HG02885 (cell line): ENCODE data around the gene VWA3B.
"Not testable (repeated sequence)": the region's sequence is repeated elsewhere in the genome, so short reads cannot be mapped to it uniquely, and the experiment has no call there.

ENCODE experiments used
- ATAC-seq: cut with Tn5 transposase; IDR thresholded peaks from one replicate; pipeline ENCODE4 v1.9.1; 2021; ENCODE audit warnings: mild to moderate bottlenecking; ENCODE audit not compliant: unreplicated experiment, poor library complexity

VWA3B gene

DNA sequence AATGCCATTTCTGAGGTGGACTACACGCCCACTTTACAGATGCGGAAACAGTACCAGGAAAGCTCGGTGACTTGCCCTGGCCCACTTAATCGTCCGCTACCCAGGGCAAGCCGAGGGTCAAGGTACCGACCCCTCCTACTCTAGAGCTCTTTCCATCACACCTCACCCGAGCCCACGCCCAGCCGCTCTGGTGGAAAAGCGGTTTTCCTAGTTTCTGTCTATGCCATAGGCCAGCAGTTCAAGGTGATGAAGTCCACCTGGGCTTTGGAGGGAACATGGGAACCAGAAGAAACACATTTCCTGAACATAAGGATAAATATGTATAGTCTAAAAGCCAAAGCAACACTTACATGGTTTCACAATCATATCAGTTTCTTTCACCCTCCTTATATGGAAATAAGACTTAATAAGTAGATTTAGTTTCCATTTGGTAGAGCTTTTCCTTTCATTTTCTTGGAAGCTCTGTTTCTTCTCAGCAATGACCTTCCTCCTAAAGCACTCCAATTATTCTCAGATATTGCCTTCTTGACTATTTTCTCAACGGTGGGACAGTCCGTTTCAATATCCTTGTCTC lies 567 bp downstream of the VWA3B start:
- no peak for ATAC-seq

DNA sequence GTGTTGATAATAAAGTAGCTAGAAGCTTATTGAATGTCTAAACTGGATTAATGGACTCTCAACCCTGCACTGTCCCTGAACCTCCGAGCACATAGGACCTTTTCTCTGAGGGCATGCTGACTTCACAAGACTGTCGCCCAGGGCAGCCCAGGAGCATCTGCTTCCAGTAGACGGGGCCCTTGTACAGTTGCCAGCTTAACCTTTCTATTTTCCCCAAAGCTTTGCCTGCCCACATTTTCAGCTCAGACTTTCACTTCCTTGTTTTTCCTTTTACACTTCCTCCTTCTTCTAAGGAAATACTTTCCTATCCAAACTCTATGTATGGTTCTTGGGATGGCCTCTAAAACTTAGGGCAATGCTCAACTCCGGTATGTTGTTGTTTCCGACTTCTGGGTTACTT lies 1.3 kb downstream of the VWA3B start:
- ATAC-seq, result no peak

DNA sequence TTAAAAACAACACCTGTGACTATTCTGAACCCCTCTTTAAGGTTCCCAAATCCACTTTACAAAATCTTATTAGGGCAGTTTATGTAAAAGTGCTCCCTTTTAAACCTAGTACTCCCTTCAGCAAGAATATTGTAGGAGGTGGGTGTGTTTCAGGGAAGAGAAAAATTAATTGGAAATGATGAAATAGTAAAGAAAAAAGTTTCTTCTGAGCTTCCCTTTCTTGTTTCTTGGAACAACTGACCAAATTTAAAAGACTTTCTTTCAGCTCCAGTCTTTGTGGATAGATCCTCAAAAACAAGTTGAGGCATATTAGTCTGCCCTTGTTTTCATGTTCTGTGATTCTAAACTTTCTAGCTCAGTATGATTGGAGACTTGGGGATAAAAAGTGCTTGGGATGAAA lies 3.0 kb downstream of the VWA3B start:
- no peak for ATAC-seq

DNA sequence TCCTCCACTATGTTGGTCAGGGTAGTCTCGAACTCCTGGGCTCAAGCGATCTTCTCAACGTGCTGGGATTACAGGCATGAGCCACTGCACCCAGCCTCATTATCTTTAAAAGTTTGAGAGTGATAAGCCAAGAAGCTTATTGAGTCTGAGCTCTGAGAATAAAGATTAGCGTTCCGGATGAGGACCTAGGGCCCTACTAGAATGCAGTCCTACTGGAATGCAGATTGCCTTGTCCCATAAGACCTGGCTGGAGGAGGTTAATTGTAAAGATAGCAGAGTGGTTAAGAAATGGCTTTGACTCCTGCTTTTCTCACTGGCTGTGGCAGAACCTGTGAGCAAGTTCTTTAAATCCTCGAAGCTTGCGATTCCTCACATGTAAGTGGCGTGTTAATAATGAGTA lies 4.0 kb downstream of the VWA3B start:
- ATAC-seq, result no peak

DNA sequence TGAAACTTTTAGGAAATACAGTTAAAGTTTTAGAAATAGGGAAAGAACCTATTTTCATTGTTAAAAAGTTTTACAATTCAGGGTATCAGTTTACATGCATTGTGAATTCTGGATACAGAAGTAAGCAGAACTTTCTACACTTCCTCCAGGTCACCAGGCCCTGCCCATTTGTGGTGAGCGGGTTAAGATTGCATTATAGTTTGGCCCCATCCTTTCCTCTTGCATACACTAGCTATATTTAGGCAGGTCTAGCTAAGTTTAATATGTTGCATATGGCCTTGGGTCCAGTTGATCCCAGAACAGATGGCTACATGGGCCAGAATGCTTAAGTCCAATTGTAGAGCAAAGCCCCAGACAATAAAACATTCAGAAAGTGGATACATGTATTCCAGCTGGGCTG lies 4.8 kb downstream of the VWA3B start:
- no peak for ATAC-seq

DNA sequence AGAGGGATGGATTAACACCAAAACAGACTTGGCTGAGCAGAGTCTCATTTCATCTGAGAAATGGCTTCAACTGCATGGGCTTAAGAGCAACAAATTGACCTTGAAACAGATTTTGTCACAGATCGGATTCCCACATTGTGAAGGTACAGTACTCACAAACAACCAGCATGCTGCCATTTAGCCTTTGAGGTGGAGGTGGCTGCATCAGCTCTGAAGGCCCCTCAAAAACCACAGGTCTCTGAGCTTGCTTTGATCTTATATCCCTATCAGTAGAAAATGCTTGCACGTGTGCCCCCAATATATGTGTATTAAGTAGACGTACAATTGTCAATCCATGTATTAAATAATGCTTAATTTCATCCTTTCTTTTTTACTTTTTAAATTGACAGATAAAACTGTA lies 6.2 kb downstream of the VWA3B start:
- no peak for ATAC-seq

DNA sequence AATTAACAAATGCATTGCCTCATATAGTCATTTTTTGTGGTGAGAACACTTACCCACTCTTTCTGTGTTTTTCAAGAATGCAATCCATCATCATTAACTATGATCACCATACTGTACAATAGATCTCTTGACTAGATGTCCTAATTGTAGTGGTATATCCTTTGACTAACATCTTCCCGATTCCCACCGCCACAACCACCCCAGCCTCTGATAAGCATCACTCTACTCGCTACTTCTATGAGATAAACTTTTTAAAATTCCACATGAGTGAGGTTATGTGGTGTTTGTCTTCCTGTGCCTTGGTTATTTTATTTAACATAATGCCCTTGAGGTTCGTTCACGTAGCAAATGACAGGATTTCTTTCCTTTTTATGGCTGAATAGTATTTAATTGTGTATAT lies 6.6 kb downstream of the VWA3B start:
- ATAC-seq, result no peak

DNA sequence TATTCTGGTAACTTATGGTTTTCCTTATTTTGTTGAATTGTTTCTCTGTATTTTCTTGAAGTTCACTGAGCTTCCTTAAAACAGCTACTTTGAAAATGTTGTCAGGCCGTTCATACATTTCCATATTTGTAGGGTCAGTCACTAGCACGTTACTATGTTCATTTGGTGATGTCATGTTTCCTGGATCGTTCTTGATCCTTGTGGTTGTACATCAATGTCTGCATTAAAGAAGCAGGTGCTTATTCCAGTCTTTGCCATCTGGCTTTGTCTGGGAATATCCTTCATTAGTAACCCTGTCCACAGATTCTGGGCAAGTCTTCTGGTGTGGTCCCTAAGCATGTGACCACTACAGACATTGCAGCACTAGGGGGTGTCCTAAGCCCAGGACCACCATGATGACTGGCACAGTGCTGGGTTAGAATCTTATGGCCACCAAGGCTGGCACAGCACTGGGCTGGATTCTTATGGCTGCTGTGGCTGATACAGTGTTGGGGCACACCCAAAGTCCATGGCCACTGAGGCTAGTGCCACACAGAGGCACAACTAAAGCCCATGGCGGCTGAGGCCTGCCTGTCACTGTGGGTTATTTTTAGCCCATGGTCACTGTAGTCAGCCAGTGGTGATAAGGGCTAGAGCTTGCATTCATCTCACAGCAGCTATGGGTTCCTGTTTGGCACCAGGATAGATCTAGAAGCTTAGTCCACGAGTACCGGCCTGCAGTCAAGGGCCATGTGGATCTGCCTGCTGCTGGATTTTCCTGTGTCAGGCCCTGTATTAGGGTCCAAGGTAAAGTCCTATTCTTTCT lies 13.2 kb downstream of the VWA3B start:
- no peak for ATAC-seq

DNA sequence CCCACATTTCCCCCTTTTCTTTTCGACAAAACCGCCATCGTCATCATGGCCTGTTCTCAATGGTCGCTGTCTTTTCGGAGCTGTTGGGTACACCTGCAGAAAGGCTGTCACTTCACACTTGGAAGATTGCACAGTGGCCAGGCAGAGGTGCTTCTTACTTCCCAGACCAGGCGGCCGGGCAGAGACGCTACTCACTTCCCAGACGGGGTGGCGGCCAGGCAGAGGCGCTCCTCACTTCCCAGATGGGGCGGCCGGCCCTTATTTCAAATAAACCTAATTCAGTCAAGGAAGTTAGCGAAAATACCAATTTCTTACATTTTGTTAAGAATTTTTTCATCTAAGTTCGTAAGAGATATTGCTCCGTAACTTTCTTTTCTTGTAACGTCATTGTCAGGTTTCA lies 15.3 kb downstream of the VWA3B start:
- not testable (repeated sequence) for ATAC-seq

DNA sequence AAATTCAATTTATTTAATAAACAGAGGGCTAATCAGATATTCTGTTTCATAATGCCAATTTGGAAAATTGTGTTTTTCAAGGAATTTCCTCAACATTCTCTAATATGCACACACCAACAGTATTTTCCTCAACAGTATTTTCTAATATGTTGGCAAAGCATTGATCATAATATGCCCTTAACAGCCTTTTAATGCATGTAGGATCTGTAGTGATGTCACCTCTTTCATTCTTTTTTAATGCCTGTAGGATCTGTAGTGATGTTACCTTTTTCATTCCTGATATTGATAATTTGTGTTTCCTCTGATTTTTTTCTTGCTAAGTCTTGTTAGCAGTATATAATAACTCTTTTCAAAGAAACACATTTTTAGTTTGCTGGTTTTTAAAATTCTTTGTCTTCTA lies 15.9 kb downstream of the VWA3B start:
- ATAC-seq, result no peak

DNA sequence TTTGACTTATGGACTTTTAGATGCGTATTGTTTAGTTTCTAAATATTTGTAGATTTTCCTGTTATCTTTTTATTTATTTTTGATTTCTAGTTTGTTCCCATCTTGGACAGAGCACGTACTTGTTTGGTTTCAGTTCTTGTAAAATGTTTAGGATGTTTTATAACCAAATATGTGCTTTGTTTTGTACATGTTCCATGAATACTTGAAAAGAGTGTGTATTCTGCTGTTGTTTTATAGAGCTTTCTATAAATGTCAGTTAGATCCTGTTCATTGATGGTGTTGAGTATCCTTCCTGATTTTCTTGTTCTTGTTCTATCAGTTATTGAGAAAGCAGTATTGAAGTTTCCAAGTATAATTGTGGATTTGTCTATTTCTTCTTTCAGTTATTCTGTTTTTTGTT lies 21.1 kb downstream of the VWA3B start:
- ATAC-seq, result no peak

DNA sequence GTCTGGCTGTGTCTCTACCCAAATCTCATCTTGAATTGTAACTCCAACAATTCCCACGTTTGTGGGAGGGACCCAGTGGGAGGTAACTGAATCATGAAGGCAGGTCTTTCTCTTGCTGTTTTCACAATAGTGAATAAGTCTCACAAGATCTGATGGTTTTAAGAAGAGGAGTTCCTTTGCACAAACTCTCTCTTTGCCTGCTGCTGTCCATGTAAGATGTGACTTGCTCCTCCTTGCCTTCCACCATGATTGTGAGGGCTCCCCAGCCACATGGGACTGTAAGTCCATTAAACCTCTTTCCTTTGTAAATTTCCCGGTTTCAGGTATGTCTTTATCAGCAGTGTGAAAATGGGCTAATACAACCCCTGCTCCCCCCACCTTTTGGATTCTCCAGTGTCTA lies 23.8 kb downstream of the VWA3B start:
- no peak for ATAC-seq

DNA sequence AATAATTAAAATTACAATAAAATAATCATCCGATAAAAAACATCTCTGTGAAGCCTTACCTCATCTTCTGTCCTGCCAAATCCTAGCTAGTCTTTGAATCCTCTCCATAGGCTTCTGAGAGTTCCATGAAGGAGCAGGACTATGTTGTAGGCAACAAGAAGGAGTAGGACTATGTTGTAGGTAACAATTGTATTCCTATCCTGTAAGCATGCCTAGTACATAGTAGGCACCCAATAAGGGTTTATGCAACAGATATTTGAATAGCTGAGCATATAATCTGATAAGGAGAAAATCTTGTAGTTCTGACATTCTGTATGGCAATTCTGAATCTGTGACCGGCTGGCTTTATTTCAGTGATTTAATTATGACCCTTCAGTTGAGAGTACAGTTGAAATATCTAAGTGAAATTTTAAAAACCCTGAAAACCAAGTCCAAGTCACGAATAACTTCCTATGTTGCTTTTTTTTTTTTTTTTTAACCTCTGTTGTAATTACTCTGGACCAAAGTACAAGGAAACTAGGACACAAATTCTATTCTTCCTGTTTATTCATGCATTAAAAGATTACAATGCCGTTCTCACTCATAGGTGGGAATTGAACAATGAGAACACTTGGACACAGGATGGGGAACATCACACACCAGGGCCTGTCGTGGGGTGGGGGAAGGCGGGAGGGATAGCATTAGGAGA lies 27.8 kb downstream of the VWA3B start:
- no peak for ATAC-seq

DNA sequence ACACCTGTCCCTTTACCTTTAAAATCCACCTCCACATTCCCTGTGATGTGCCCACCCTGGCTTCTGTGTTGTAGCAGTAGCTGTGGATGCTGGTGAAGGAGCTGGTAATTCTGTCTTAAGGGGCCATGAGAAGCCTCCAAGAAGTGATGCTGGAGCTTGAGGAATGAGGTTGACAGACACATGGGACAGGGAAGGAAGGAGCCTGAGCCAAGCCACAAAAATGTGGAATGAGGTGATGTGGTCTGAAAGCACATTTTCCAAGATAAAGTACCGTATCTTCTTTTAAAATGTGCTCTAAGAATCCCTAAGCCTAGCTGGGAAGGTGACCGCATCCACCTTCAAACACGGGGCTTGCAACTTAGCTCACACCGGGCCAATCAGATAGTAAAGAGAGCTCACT lies 31.2 kb downstream of the VWA3B start:
- no peak for ATAC-seq

DNA sequence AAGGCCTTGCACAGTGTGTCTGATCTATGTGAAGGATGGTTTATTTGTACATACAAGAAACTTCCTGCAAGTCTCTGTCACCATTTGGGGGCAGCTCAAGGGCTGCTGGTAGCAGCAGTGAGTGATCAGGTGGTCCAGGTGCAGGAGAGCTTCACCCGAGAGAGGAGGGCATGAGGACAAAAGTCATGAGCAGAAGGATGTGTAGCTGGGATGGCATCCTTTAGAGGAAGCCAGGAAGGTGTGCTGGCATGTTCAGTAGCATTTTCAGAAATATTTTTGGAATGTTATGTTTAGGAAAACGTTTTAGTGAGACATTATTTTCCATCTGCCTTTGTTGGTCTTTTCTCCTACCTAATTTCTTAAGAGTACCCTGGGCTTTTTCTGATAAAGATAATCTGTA lies 31.9 kb downstream of the VWA3B start:
- ATAC-seq, result no peak

DNA sequence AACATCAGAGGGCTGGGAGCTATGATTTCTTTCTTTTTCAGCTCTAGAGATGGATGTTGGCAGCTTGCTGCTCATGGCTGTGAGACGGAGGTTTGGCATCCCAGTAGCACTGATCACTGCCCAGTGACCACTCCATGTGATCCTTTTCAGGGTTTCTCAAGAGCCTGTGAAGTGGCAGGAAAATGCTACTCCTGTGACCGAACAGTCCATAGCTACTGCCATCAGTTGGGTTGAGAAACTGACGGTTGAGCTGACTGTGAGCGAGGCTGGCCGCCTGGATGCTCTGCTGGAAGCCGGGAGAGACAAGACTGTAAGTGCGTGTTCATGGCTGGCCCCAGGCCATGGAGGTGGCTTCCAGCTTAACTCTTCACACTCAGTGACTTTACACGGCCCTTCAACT lies 34.2 kb downstream of the VWA3B start:
- no peak for ATAC-seq

DNA sequence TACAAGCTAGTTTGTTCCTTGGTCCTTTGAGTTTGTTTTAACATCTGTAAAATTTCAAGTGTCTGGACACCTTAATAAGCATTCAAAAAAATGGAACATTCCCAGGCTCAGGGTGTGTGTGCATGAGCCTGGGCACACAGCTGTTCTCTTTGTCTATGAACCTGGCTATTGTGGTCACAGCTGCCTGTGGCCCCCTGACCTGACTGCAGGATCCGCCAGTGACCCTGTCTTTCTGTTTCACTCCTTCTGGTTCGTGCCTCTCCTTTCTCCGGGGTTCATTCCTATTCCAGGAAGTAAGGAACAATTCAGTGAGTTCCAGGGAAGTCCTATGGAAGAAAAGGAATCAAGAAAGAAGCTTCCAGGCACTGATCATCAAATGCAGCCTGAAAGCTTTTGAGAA lies 35.6 kb downstream of the VWA3B start:
- ATAC-seq, result no peak

DNA sequence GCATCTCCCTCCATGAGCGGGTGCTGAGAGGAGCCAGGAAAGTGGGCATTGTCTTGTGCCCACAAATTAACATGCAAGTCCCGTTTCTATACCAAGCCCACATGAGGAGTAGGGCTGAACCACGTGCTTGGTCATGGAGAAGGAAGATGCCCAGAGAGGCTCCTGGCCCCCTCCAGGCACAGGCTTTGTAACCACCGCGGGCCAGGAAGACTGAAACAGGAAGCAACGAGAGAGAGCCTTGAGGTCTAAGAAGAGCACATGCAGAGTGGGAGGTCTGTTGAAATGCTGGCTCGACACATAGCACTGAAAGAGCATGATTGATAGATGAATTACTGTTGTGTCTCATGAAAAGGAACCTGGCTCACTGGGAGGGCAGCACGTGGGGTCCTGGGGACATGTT lies 36.3 kb downstream of the VWA3B start:
- ATAC-seq, result no peak

DNA sequence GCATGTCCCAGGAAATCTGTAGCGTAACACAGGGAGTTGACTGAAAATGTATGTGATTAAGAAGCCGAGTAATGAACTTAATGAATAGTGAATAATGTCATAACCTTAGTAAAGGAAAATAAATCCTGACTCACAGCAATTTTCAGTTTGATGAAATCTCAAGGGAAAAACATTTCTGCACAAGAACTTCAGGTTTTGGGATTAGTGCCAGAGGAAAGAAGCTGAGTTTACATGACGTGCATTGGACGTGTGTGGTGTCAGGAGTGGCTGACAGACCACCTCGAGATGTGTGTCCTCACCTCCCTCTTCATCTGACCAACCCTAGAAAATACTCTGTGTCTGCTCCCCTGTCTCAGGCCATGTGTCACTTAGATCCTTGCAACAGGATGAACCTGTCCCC lies 39.1 kb downstream of the VWA3B start:
- ATAC-seq, result no peak

DNA sequence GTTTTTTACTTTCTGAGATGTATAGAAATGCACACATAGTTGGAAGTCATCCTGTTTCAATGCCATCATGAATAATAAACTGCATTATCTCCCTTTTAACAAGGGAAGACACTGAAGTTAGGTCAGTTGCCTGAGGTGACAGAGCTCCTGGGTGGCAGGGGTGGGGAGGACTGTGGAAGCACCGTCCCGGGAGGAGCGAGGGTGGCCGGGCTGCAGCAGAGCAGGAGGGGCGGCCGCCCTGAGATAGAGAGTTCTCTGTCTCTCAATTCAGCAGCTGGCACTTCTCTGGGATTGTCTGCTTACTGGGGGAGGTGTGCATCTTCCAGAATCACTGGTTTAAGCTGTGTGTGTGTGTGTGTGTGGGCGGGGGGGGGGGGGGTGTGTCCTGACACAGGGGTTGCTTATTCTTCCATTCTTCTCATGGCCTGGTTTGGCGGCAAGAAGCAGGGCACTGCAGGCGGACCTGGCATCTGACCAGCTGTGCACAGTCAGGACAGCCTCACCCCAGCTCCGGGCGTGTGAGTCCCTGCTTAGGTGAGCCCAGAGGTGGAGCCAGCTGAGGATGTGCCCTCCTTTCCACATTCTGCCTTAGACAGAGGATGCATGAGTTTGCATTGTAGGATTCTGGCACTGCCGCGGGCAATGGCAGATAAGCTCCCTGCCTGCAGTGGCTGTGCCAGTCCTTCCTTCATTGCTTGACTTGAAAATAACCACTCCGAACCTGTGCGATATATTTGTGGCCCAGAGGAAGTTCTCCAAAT lies 40.4 kb downstream of the VWA3B start:
- no peak for ATAC-seq

DNA sequence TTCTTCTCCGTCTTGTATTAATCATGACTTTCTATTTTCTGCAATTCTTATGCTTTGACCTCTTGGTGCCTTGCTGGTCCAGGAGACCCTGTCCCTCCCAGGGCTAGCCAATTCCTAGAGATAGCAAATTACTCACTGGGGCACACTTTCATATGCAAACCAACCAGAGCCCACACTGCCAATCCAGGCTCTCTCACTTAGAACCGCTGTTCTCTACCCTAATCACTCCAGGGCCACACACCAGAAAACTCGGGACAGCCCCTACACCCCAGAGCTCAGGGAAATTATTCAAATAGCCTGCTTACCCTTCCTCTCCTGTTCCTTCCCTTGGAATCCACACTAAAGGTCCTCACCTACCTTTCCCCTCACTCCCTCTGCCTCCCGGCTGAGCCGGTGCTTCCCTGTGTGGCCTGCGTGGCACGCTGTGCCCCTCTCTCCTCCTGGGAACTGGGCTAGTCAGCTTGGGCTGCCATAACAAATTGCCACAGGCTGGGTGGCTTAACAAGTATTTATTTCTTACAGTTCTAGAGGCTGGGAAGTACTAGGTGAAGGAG lies 41.7 kb downstream of the VWA3B start:
- no peak for ATAC-seq
